B cell (primary cell): ENCODE results near the gene ABCA13. TPM values are rescaled to one million over a fixed set of nuclear protein-coding genes. Genes with fewer than 3 reads are reported as not detected.

ENCODE experiments used
- ATAC-seq: fragments of 200-7000 bp; cut with Tn5 transposase; one replicate; pipeline ENCODE4 v1.10.0; 2021; ENCODE audit warnings: low read depth, mild to moderate bottlenecking, moderate number of reproducible peaks, moderate library complexity
- CTCF ChIA-PET: fragments of 350-600 bp; sonication (Branson Sonifier 250); formaldehyde crosslinking; loops from one replicate; lab custom pipeline; 2021; ENCODE audit warnings: antibody characterized with exemption, inconsistent platforms; lab: Charles Lee
- POLR2A ChIA-PET: fragments of 350-600 bp; sonication (Branson Sonifier 250); formaldehyde crosslinking; loops from one replicate; lab custom pipeline; 2021; ENCODE audit warnings: antibody characterized with exemption; lab: Charles Lee
- DNase-seq: peaks from one replicate; pipeline ENCODE4 v3.0.0; 2013
- H2AFZ ChIP-seq: 2 replicates; pipeline ENCODE4 v1.6.1; 2012; ENCODE audit warnings: mild to moderate bottlenecking, low read depth, low read length; ENCODE audit not compliant: insufficient read depth, poor library complexity, severe bottlenecking
- H3K27ac ChIP-seq, 2 donors: 1 replicate in 1 of 2; 2 replicates in 1 of 2; pipeline ENCODE4 v1.5.1; 2012 to 2013; ENCODE audit warnings: low read length in 2 of 2, mild to moderate bottlenecking in 2 of 2, moderate library complexity in 1 of 2
- H3K27me3 ChIP-seq, 4 experiments: fragments of 200-600 bp in 1 of 4; sonication (generic) in 1 of 4; replicated peaks in 1 of 4; 1 replicate in 2 of 4; 2 replicates in 2 of 4; pipeline versions ENCODE4 v1.6.1 to v1.7.0; 2013 to 2016; ENCODE audit warnings: low read length in 3 of 4, mild to moderate bottlenecking in 2 of 4, mixed read lengths in 1 of 4, moderate library complexity in 1 of 4; ENCODE audit not compliant: insufficient read depth in 4 of 4, control insufficient read depth in 3 of 4; ENCODE audit errors: control extremely low read depth in 1 of 4
- H3K36me3 ChIP-seq, 2 experiments: replicated peaks in 1 of 2; 1 replicate in 1 of 2; 2 replicates in 1 of 2; pipeline versions ENCODE4 v1.6.1 to v1.7.1; 2013; ENCODE audit warnings: low read length in 1 of 2; ENCODE audit not compliant: insufficient read depth in 2 of 2, control insufficient read depth in 1 of 2; ENCODE audit errors: control extremely low read depth in 1 of 2, extremely low read depth in 1 of 2
- H3K4me1 ChIP-seq, 2 donors: fragments of 200-600 bp in 1 of 2; sonication (generic) in 1 of 2; 1 replicate in 1 of 2; 2 replicates in 1 of 2; pipeline versions ENCODE4 v1.5.1 to v1.6.1; 2013 to 2017; ENCODE audit warnings: low read length in 2 of 2; ENCODE audit not compliant: control insufficient read depth in 2 of 2, insufficient read depth in 2 of 2
- H3K4me2 ChIP-seq: replicated peaks from 2 replicates; pipeline ENCODE3; 2012; ENCODE audit warnings: mild to moderate bottlenecking, low read depth, low read length; ENCODE audit not compliant: poor library complexity, severe bottlenecking
- H3K4me3 ChIP-seq, 5 experiments: fragments of 200-600 bp in 1 of 5; sonication (generic) in 1 of 5; 1 replicate in 3 of 5; 2 replicates in 2 of 5; pipeline versions ENCODE4 v1.5.1 to v1.7.0; 2011 to 2016; ENCODE audit warnings: low read length in 4 of 5, mild to moderate bottlenecking in 4 of 5, low read depth in 2 of 5, control low read depth in 1 of 5, moderate library complexity in 1 of 5; ENCODE audit not compliant: insufficient read depth in 1 of 5; ENCODE audit errors: control extremely low read depth in 1 of 5, extremely low read depth in 1 of 5
- H3K79me2 ChIP-seq: fragments of 200-600 bp; sonication (generic); one replicate; pipeline ENCODE4 v1.6.0; 2016; ENCODE audit warnings: low read length; ENCODE audit not compliant: control insufficient read depth, insufficient read depth
- H3K9ac ChIP-seq: fragments of 200-600 bp; sonication (generic); 2 replicates; pipeline ENCODE4 v1.6.1; 2017; ENCODE audit warnings: mild to moderate bottlenecking, low read length, moderate library complexity
- H3K9me3 ChIP-seq, 3 donors: one replicate each; pipeline versions ENCODE4 v1.6.1 to v1.7.1; 2013; ENCODE audit warnings: low read length in 2 of 3; ENCODE audit not compliant: control insufficient read depth in 2 of 3, insufficient read depth in 1 of 3; ENCODE audit errors: control extremely low read depth in 1 of 3
- H4K20me1 ChIP-seq: 2 replicates; pipeline ENCODE4 v1.6.0; 2012; ENCODE audit warnings: mild to moderate bottlenecking, low read length; ENCODE audit not compliant: insufficient read depth, control insufficient read depth, poor library complexity, severe bottlenecking
- H3K27ac Mint-ChIP-seq: one replicate; pipeline ENCODE4 v1.8.0; 2021; ENCODE audit warnings: mixed read lengths
- H3K27me3 Mint-ChIP-seq: one replicate; pipeline ENCODE4 v1.8.0; 2021; ENCODE audit warnings: mixed read lengths
- H3K4me1 Mint-ChIP-seq: one replicate; pipeline ENCODE4 v1.8.0; 2021; ENCODE audit warnings: mixed read lengths
- H3K4me3 Mint-ChIP-seq: one replicate; pipeline ENCODE4 v1.8.0; 2021; ENCODE audit warnings: mixed read lengths
- H3K9me3 Mint-ChIP-seq: one replicate; pipeline ENCODE4 v1.8.0; 2022; ENCODE audit warnings: mixed read lengths; ENCODE audit not compliant: insufficient read depth
- EZH2 ChIP-seq: IDR thresholded peaks from 2 replicates; pipeline ENCODE4 v1.6.1; 2012; ENCODE audit warnings: borderline replicate concordance, low read depth, mild to moderate bottlenecking, moderate library complexity, low read length; ENCODE audit not compliant: insufficient read depth, poor library complexity, severe bottlenecking
- WGBS: methylation state at CpG from one replicate; pipeline ENCODE4 v1.1.5; 2013; ENCODE audit warnings: missing lambda C conversion rate; ENCODE audit not compliant: insufficient coverage; 5-methylcytosine and 5-hydroxymethylcytosine counted together
- intact Hi-C: fragments of 100-400 bp; cut with micrococcal nuclease; formaldehyde crosslinking; loops from one replicate; pipeline ENCODE4 v1.10.0; 2022
- polyA plus RNA-seq: library from polyadenylated mRNA; depleted of rRNA; stranded (reverse); fragments of >200 nt; gene quantifications from 2 replicates; pipeline ENCODE4 v1.2.3, GENCODE V29; 2012
- total RNA-seq, 2 donors: library from RNA; stranded (reverse); fragments of 120-200 nt in 1 of 2; gene quantifications; 1 replicate in 1 of 2; 2 replicates in 1 of 2; pipeline versions ENCODE4 v1.2.3 to v1.2.4, GENCODE V29; 2013 to 2022
- TF ChIP-seq, protein P1 (sequence below): fragments of 200-600 bp; IDR thresholded peaks from one replicate; pipeline ENCODE4 v1.8.0; 2022; ENCODE audit warnings: antibody characterized with exemption, mild to moderate bottlenecking

Gene ABCA13
- total and polyA plus RNA-seq, 2 donors (not counting 1 experiment from before 2014, with no cell fraction given), result not detected

DNA sequence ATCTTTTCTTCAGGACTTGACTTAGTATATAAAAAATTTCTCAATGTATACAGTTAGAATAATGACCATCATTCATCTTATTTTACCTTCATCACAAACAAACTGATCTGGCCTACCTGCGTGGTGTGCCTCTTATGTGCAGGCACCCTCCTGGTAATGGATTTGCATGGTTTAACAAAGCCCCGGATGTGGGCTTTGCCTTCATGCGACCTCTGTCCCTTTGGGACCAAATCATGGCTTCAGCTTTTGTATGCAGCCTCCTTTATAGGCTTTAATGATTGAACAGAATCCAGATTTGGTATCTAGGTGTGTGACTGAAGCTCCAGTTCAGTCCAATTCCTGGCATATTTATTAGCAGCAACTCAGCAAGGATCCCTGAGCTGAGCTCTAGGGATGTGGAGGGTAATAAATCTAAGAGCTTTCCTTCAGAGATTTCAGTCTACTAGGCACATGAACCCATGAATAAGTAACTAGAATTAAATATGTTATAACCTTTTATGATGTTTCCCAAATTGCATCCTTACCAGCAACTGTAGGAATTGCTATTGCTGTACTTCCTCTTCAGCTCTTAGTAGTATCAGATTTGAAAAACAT, 256.9 kb downstream of the ABCA13 start:
- Histone ChIP-seq H2AFZ (no peak overlapping the region), H3K27ac (no peak overlapping the region), H3K4me1 (no peaks in the 10 kb centered on the region), H3K36me3 (no peaks in the 10 kb centered on the region), H4K20me1 (no peaks in the 10 kb centered on the region), H3K79me2 (no peaks in the 10 kb centered on the region), H3K4me3 (no peak overlapping the region), H3K27me3 (no peaks in the 10 kb centered on the region), H3K9ac (no peak overlapping the region), H3K9me3 (no peaks in the 10 kb centered on the region), H3K4me2 (no peak overlapping the region)
- CTCF ChIA-PET, result no interaction called here
- ATAC-seq (no peak), DNase-seq (no peak)
- TF ChIP-seq, protein P1, sequence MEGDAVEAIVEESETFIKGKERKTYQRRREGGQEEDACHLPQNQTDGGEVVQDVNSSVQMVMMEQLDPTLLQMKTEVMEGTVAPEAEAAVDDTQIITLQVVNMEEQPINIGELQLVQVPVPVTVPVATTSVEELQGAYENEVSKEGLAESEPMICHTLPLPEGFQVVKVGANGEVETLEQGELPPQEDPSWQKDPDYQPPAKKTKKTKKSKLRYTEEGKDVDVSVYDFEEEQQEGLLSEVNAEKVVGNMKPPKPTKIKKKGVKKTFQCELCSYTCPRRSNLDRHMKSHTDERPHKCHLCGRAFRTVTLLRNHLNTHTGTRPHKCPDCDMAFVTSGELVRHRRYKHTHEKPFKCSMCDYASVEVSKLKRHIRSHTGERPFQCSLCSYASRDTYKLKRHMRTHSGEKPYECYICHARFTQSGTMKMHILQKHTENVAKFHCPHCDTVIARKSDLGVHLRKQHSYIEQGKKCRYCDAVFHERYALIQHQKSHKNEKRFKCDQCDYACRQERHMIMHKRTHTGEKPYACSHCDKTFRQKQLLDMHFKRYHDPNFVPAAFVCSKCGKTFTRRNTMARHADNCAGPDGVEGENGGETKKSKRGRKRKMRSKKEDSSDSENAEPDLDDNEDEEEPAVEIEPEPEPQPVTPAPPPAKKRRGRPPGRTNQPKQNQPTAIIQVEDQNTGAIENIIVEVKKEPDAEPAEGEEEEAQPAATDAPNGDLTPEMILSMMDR, result no peak
- TF ChIP-seq EZH2, result no peak
- Mint-ChIP-seq H3K9me3 (no peaks in the 10 kb centered on the region), H3K4me1 (no peaks in the 10 kb centered on the region), H3K4me3 (no peak overlapping the region), H3K27ac (no peak overlapping the region), H3K27me3 (no peaks in the 10 kb centered on the region)
- 45% methylated on average over 2 of the region's 3 CpGs for WGBS
- POLR2A ChIA-PET, result no interaction called here
- intact Hi-C loops, result no loop called here

DNA sequence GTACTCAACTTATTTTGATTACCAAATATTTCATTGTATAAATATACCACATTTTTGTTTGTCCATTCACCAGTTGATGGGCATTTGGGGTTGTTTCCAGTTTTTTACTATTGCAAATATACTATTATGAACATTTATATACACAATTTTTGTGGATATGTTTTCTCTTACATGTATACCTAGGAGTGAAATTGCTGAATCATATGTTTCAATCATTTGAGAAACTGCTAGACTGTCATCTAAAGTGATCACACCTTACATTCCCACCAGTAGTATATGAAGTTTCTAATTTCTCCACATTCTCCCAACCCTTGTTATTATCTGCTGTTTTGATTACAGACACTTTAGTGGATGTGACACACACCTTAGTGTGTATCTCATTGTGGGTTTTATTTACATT, 257.9 kb downstream of the ABCA13 start:
- no peaks in the 10 kb centered on the region for H3K9me3 Mint-ChIP-seq
- H3K4me1 Mint-ChIP-seq, result no peaks in the 10 kb centered on the region
- H3K9ac ChIP-seq, result no peak overlapping the region
- intact Hi-C loops, result no loop called here
- no peak overlapping the region for H3K4me3 ChIP-seq
- H3K27me3 ChIP-seq, result no peaks in the 10 kb centered on the region
- H2AFZ ChIP-seq, result no peak overlapping the region
- H3K4me1 ChIP-seq, result no peaks in the 10 kb centered on the region
- DNase-seq (no peak), ATAC-seq (no peak)
- H3K36me3 ChIP-seq, result no peaks in the 10 kb centered on the region
- H3K9me3 ChIP-seq, result no peaks in the 10 kb centered on the region
- no peak overlapping the region for H3K4me3 Mint-ChIP-seq
- H4K20me1 ChIP-seq, result no peaks in the 10 kb centered on the region
- H3K4me2 ChIP-seq, result no peak overlapping the region
- H3K79me2 ChIP-seq, result no peaks in the 10 kb centered on the region
- POLR2A ChIA-PET, result no interaction called here
- no peaks in the 10 kb centered on the region for H3K27me3 Mint-ChIP-seq
- no peak overlapping the region for H3K27ac ChIP-seq
- TF ChIP-seq, protein P1, result no peak
- no peak for TF ChIP-seq EZH2
- H3K27ac Mint-ChIP-seq, result no peak overlapping the region
- CTCF ChIA-PET, result no interaction called here
